ENCODE results near the gene SDSL.

Gene SDSL

DNA sequence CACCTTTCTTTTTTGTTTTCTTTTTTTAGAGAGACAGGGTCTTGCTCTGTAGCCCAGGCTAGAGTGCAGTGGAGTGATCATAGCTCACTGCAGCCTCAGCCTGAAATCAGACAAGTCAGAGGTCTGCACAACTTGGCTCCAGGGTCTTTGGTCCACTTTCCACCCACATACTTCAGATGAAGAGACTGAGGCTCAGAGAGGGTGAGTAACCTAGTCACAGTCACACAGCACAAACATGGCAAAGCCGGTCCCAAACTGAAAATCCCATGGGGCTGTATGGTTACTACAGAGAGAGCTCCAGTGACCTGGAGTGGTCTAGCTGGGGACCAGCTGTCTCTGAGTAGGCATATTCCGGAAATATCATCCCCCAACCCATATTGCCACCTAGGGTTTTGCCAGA is 30.3 kb downstream of the SDSL start:
- no peak for DNase-seq

DNA sequence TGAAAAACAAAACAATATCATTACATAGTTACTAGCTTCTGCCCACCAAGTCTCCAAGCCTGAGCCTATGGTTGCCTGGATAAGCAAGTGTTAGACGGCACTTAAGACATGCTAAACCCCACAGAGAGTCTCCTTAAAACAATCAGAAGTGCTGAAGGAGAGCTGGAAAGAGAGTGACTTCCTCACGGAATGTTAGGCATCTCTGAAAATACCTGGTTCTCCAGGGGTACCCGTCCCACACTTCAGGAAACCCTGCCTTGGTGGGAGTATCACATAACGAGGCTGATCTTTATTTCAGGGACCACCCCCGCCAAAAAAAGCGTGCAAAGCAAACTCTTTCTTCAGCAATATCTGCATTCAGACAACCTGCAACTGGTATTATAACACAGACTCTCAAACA is 31.1 kb downstream of the SDSL start:
- no peak for DNase-seq

DNA sequence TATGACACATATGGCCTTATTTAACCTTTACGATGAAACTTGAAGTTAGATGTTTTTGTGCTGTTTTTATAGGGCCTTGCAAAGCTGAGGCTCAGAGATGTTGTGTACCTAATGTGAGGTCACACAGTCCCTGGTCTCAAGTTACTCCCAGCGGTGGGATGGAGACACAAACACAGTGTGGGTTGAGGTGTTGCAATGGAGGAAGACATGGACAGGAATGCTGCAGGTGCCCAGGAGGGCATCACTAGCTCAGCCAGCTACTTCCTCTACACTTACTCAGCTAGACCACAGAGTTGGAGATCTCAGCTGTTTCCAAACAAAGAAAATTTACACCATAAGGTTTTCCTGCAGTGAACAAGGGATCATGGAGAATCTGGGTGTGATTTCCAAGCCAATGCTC is 34.0 kb downstream of the SDSL start:
- DNase-seq = no peak

DNA sequence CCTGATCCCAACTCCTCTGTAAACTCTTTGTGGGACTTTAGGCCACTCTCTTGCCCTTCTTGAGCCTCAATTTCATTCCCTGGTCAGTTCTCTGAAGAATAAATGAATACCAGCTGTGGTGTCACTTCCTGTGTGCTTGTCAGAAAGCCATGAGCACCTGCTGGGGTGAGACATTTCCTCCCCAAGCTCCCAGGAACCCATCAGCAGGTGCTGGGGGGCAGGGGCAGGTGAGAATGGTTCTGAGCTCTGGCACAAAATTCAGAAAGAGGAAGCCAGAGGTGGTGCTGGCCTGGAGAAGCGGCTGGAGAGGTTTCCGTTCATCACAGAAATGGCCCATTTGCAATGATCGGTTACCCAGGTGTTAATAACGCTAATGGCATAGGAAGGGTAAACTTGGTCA is 34.6 kb downstream of the SDSL start:
- DNase-seq = no peak

DNA sequence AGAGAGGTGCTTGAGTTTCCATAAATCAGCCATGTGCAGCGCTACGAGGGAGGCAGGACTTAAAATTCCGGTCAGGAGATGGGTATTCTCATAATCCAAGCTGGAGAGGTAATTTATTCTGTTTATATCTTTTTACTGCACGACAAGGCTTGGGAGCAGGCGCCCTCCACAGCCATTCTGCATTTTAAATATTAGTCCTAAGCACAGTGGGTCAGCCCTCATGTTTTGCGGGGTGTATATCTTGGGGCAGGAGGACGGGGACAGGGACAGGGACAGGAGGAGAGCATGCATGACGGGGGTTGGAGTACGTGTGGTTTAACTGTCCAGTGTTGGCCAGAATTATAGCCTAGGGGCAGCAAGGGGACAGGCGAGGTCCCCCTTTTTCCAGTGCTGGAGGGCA is 35.0 kb downstream of the SDSL start:
- DNase-seq = no peak

DNA sequence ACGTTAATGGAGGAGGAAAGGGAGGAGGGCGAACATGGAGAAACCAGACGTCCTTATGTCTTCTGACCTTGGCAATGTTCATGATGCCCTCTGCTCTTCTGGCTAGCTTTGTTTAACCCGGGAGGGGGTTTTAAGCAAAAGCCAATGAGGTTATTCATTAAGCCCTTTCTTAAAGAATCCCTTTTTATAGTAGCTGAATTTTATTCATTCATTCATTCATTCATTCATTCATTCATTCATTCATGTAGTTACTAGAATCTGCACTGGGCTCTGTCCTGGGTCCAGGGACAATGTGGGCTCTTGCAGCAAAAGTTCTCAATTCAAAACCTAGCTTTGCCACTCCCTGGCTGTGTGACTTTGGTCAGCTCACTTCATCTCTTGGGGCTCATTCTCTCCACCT is 35.5 kb downstream of the SDSL start:
- no peak for DNase-seq

DNA sequence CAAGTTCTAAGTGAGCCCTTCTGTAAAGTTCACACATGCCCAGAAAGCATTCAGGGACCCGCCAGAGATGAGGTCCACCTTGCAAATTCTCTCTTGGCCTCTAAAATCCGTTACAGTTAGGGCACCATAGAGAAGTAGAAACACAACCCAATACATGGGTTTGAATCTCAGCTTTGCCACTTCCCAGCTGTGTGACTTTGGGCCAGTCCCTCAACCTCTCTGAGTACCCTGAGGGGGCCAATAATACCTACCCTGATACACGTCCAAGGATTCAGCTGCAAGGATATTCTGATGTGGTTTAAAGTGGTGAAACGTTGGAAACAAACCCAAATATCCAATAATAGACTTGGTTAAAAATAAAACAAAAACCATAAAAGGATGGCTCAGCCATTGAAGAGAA is 37.8 kb downstream of the SDSL start:
- DNase-seq = no peak

DNA sequence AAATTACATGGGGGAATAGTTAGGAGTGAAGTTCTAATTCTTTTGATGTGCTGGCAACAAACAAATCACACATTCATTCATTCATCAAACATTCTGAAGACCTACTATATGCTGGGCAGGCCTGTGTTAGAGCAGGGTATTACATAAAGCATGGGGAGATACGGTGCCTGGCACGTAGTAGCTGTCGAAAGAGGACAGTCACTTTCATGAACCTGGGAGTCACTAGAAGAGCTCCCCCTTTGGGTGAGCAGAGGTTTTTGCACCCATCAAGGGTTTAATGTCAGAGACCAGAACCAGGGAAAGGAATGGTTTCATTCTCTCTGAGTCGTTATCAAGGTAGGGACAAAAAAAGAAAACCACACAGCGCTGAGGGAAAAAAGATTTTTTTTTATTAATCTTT is 39.5 kb downstream of the SDSL start:
- peak; percentile 29 for DNase-seq

DNA sequence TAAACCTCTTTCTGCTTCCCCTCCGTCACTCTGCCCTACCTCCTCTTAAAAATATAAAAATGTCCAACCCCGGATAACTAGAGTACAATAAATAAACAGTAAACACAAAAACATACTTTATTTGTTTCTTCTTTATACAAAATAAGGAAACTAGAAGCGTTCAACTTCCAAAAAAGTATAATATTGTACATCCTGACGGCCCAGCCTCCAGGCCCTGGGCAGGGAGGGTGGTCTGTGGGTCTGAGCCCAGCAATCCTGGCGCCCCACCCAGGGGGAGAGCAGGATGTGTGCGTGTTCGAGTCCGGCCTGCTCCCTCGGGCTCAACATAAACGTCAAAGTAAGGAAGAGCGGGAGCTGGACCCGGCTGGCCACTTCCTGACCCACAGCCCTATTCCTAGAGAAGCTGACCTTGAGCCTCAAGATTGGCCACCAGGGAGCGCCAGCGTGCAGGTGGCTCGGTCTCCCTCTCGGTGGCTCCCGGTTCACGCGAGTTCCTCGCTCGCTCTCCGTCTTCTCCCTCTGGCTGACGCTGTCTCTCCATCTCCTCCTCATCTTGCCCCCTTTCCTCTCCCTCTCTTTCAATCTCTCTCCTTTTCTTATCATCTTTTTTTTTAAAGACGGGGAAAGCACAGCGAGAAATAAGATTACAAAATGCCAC is 40.1 kb downstream of the SDSL start:
- DNase-seq = peak; percentile 66

DNA sequence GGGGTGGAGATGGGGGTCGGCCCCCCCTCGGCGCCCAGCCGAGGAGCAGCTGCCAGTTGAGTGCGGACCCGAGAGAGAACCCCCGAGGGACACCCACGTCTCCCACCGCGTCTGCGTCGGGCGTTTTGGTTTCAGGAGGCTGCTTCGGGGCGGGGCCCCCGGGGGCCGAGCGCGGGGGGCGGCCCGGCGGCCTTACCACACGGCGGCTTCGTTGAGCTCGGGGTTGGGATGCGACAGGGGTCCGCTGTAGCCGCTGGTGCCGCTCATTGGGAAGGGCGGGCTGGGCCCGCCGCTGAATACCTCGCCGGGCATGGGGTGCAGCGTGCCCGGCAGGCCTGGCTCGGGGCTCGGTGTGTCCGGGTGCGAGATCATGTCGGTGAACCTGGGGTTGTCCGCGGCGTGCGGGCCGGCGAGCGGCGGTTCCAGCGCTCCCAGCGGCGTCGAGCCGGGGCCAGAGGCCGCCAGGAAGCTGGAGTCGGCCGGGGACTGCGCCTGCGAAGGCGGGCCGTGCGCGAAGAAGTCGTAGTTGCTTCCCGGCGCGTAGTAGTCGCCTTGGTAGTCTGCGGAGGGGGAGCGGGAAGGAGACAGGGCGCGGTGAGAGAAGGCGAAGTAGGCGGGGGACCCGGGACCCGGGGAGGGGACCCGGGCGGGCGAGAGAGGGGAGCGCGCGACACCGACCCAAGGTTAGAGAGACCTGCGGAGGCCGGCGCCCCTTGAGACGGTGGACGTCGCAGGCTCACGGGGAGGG is 41.0 kb downstream of the SDSL start:
- no peak for DNase-seq

DNA sequence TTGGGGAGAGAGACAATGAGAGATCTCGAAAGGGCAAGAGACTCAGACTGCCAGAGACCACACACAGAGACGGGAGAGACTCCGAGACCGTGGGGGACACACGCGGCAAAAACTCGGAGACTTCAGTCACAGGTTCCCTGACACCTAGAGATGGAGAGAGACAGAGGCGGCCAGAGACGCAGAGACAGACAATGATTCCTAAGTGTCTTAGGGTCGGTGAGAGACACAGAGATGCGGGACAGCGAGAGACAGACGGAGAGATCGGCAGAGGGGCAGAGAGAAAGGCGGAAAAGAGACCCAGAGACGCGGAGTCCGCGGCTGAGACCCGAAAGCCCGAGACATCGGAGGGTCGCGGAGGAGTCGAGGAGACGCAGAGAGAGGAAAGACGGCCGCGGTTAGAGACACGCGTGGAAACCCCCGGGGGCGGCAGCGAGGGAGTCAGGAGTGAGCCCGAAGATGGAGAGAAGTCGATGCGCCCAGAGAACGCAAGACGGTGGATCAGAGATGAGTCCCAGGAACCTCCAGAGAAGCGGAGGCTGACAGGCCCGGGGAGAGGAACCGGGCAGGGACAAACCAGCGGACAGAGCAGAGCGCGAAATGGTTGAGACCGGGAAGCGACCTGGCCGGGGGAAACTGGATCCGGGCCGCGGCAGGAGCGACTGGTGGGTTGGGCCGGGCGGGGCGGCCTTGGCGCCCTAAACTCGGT is 41.7 kb downstream of the SDSL start:
- DNase-seq = no peak

DNA sequence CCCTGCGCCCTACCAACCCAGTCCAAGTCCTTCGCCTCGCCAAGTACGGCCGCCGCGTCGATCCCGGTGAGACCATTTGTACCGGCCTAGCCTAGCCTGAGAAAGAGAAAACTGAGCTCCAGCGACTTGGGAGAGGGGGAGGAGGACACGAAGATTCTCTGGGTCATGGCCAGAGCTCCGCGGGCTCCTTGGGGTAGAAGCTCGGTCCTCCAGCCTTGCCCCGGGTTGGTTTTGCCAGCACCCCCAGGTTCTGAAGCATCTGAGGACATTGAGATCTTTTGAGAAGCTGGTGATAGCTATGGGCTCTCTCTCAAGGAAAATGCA is 42.2 kb downstream of the SDSL start:
- DNase-seq = no peak

DNA sequence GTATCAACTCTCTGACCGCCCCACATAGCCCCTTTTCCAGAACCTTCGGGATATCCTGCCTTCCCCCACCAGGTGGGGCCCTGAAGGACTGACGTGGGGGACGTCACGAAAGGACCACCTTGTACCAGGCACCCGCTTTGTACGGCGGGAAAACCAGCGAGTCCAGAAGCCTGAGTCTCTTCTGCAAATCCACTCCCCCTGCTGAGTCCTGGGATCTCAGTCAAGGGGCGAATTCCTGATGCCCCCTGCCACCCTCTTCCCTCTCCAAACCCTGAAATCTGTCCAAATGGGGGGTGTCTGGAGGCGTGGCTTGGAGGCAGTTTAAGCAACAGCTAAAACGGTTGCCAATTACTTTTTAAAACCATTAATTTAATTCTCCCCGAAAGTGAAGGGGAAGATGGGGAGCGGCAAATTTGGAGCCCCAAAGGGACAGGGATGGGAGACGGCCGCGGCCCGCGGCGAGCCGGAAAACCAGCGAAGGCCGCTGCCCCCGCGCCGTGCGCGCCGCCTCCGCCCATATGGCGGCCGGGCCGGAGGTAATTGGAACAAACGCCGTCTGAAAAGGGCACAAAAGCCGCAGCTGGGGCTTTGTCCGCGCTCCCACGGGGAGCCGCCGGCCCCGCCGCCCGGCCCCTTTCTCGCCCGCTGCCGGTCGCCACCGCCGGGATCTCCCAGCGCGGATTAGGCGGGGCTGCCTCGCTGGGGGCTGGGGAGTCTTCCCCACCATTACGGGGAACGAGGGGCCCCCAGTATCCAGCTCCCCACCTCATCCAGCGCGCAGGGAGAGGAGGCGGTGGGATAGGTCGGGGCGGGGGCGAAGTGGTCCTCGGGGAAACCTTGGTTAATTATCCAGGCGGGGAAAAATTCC is 42.9 kb downstream of the SDSL start:
- DNase-seq = no peak

DNA sequence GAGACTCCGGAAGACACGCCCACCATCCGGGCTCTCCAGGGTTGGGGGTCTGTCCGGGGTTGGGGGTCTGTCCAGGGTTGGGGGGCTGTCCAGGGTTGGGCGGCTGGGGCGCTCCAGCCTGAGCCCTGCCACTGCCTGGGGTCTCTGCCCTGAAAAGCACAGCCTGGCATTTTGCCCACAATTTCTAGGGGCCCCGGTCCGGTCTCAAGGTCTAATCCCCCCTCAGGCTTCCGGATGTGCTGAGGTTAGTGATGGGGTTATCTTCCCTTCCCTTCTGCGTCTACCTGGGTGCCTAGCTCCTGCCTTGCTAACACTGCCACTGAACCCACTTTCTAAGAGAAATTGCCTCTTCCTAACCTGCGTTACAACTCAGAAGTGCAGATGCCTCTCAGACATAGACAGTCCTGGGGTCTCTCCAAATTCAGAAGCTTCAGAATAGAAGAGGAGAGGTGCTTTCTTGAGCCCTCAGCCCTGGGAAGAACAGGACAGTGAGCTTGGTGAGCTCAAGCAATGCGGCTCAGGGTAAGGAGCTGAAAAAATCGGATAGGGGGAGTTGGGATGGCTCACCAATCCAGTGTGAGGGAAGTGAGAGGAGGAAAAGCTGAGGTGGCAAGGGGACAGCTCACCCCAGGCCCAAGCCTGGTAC is 43.8 kb downstream of the SDSL start:
- DNase-seq = no peak

DNA sequence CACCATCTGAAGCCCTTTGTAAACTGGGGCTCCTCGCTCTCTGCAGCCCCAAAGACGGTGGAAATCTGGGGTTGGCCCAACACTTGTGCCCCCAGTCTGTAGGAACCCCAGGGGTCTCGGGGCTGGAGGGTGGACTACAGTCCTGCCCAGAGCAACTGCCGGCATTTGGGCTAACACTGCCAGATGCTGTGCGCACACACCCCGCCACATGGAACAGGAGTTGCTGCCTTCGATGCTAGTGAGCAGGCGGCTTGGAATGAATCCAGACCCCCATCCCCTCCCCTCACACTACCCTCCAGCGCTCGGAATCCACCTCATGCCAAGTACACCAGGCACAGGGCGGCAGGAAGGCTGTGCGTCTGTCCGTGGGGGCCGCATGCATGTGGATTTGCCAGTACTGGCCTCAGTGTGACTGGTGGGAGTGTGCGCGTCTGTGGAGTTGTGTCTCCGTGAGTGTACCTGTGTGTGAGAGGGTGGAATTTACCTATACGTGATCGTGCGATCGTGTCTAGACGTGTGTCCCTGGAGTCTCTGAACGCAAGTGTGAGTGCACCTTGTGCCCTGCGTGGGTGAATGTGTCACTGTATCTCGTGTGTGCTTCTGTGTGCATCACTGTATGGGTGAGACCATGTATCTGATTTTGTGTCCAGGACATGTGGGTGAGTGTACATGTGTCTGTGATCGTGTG is 44.4 kb downstream of the SDSL start:
- no peak for DNase-seq

DNA sequence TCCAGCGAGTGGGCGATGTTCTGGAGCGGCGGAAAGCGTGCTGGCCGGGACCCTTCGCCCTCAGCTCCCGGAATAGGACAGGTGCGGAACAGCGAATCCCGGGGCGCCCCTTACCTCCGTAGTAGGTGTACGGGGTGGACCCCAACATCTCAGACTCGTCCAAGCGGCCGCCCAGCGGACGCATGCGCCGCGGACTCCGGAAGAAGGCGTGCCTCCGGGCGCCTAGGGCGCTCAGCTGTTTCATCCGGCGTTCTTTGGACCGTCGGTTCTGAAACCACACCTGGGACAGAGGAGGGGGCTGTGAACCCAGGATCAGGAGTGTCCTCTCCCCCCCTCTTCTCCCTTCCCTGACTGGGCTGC is 44.9 kb downstream of the SDSL start:
- DNase-seq = no peak

DNA sequence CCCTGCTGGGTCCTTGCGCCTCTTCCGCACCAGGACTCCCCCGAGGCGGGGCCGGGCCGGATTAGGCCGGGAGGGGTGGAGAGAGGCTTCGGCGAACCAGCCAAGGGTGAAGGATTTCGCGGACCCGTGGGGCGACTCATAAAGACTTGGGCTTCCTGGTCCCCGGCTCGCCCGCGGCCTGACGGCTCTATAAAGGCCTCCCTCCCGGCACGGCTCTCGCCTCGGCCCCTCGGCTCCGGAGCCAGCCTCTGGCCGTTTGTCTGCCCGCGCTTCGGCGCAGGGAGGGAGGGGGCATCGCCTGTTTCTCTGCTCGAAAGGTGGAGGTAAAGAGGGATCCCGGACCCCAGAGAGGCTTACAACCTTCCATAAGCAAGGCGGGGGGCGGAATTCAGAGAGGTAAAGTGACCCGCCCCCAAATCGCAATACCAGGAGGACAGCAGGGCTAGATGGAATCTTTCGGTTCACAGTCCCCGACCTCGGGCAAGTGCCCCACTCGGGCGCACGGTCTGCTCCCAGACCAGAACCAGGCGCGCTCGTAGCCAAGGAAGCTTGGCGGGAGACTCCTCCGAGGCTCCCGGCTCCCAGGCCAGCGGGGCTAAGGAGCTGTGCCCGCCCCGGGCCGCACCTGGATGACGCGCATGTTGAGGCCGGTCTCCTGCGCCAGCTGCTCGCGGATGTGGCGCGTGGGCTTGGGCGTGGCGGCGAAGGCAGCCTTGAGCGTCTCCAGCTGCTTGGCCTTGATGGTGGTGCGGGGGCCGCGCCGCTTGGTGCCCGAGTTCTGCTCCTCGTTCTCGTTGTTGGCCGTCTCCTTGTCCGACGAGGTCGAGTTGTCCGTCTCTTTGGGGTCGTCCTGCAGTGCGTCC is 45.6 kb downstream of the SDSL start:
- no peak for DNase-seq

DNA sequence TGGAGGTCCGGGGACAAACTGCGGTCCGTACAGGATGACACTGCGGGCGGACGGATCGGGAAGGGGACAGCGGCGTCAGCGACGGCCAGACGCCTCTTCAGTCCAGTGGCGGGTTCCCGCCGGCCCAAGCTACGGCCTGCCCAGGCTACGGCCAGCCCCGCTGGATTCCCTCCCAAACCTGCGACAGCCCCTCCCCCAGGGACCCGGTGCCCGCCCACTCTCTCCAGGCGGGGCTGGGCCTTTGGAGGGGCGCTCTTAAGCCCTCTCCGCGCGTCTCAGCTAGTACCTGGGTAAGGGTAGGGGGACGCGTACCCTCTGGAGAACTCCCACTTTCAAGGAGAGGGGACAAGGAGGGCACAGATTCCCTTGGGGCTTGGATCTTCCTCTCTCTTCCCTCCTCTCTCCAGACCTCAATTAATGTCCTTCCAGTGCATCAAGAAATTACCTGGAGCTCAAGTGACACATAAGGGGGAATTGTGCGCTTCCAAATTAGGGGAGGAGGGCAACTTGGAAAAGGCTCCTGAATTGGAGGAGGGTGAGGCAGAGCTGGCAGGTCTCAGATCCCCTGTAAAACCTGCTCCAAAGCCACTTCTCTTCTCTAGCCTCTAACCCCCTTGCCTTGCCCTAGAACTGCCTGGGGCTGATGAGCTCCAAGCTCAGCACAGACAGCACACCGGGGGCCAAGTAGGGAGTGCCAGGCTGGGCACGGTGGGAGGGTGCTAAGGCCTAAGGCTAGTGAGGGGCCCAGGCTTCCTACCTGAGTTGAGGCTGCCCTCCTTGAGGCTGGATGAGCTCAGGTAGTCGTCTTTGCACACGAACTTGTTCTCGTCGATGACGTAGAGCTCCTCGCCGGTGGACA is 46.4 kb downstream of the SDSL start:
- DNase-seq = no peak

DNA sequence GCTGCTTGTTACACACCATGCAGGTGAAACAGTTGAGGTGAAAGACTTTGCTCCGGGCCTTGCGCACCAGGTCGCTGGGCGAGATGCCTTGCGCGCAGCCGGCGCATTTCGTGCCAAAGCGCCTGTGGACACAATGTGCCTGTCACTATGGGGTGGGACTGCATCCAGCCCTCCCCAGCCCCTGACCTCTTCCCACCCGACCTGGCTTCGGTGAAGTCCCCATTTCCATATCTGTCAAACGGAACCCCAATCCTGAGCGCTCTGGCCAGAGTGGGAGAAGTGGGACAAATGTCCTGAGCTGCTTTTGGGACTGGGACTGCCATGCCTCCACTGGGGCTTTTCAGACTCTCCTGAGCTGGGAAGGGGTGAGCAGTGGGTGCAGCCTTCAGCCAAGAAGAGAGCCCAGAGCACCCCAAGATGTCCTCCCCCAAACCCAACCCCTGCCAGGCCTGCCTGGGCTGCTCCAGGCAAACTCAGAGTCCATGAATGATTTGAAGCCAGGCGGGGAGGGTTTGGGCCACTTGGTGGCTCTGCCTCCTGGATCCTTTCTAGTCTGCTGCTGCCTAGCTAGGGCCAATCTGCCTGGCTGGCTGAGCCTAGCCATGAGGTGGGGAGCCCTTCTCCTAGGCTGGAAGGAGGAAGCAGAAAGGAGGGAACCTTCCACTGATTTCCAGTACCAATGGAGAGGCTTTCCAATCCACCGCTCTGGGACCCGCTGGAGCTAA is 47.2 kb downstream of the SDSL start:
- DNase-seq = no peak
